HG03175 (cell line): ENCODE measurements around the gene DAP.
A peak's percentile ranks its signal among the peaks of the same experiment; 100 is the strongest.

Source experiments
- ATAC-seq: cut with Tn5 transposase; IDR thresholded peaks from one replicate; pipeline ENCODE4 v1.9.1; 2021; ENCODE audit warnings: mild to moderate bottlenecking, moderate library complexity; ENCODE audit not compliant: unreplicated experiment

DAP gene

GRCh38 chr5:10712574-10713366, 48.3 kb downstream of the DAP start:
- ATAC-seq = no peak

- ATAC-seq = no peak
Observed at GRCh38 chr5:10711562-10711961, 49.5 kb downstream of the DAP start.

GRCh38 chr5:10710513-10711128, 50.4 kb downstream of the DAP start:
- no peak for ATAC-seq

- ATAC-seq = no peak
Observed at GRCh38 chr5:10709933-10710332, 51.1 kb downstream of the DAP start.

- ATAC-seq = no peak
Observed at GRCh38 chr5:10709409-10709808, 51.6 kb downstream of the DAP start.

GRCh38 chr5:10708189-10708944, 52.7 kb downstream of the DAP start:
- no peak for ATAC-seq

GRCh38 chr5:10707198-10708142, 53.6 kb downstream of the DAP start:
- ATAC-seq = no peak

GRCh38 chr5:10706326-10706725, 54.7 kb downstream of the DAP start:
- ATAC-seq = no peak

- ATAC-seq = no peak
Observed at GRCh38 chr5:10705747-10706146, 55.3 kb downstream of the DAP start.

GRCh38 chr5:10704949-10705621, 55.9 kb downstream of the DAP start:
- ATAC-seq = no peak

- no peak for ATAC-seq
Observed at GRCh38 chr5:10703676-10704075, 57.4 kb downstream of the DAP start.

- no peak for ATAC-seq
Observed at GRCh38 chr5:10702911-10703491, 58.0 kb downstream of the DAP start.

GRCh38 chr5:10702040-10702629, 58.9 kb downstream of the DAP start:
- no peak for ATAC-seq

GRCh38 chr5:10701567-10702039, 59.4 kb downstream of the DAP start:
- no peak for ATAC-seq

GRCh38 chr5:10700516-10700915, 60.5 kb downstream of the DAP start:
- ATAC-seq = no peak

- ATAC-seq = peak; percentile 55
Observed at GRCh38 chr5:10699987-10700386, 61.0 kb downstream of the DAP start.

- peak; percentile 21 for ATAC-seq
Observed at GRCh38 chr5:10699281-10699874, 61.7 kb downstream of the DAP start.

- ATAC-seq = no peak
Observed at GRCh38 chr5:10695759-10696543, 65.1 kb downstream of the DAP start.
